Measurements from ENCODE around the gene RAPGEF6.

The RAPGEF6 gene

GRCh38 chr5:131659841-131660240 lies 24.8 kb upstream of the RAPGEF6 start:
- TF ChIP-seq REST (IDR thresholded peaks at IDR 0.05; ENCODE audit: insufficient replicate concordance, low read depth) (no peak), CTCF (IDR thresholded peaks at IDR 0.05; ENCODE audit: insufficient read depth, low read length) (no peak), SPI1 (IDR thresholded peaks at IDR 0.05; ENCODE audit: borderline replicate concordance, low read depth) (no peak), GABPA (IDR thresholded peaks at IDR 0.05; ENCODE audit: low read depth) (no peak), POLR2AphosphoS5 (IDR thresholded peaks at IDR 0.05; ENCODE audit: low read depth) (no peak)

GRCh38 chr5:131659290-131659689 lies 24.3 kb upstream of the RAPGEF6 start:
- no peak for TF ChIP-seq REST (IDR thresholded peaks at IDR 0.05; ENCODE audit: insufficient replicate concordance, low read depth)
- TF ChIP-seq SPI1 (IDR thresholded peaks at IDR 0.05; ENCODE audit: borderline replicate concordance, low read depth) = no peak
- no peak for TF ChIP-seq CTCF (IDR thresholded peaks at IDR 0.05; ENCODE audit: insufficient read depth, low read length)
- TF ChIP-seq POLR2AphosphoS5 (IDR thresholded peaks at IDR 0.05; ENCODE audit: low read depth) = no peak
- TF ChIP-seq GABPA (IDR thresholded peaks at IDR 0.05; ENCODE audit: low read depth) = no peak
- DNase-seq (ENCODE audit: low read depth in 1 of 2, low spot score in 1 of 2) = no peak
- no peaks in the 10 kb centered on the region for H3K27me3 ChIP-seq (ENCODE audit: insufficient read depth, poor library complexity, severe bottlenecking)

More at GRCh38 chr5:131659841-131660240, 24.8 kb upstream of the RAPGEF6 start:
- H3K27ac ChIP-seq (replicated peaks) = no peak overlapping the region
- no peaks in the 10 kb centered on the region for H3K27me3 ChIP-seq (ENCODE audit: insufficient read depth, poor library complexity, severe bottlenecking)
- no peak overlapping the region for H3K4me3 ChIP-seq (replicated peaks; ENCODE audit: insufficient read depth, low read length)
- no peak for DNase-seq (ENCODE audit: low read depth in 1 of 2, low spot score in 1 of 2)

GRCh38 chr5:131654776-131655175 lies 19.7 kb upstream of the RAPGEF6 start:
- TF ChIP-seq REST (IDR thresholded peaks at IDR 0.05; ENCODE audit: insufficient replicate concordance, low read depth) = no peak
- TF ChIP-seq CTCF (IDR thresholded peaks at IDR 0.05; ENCODE audit: insufficient read depth, low read length) = no peak
- no peak for TF ChIP-seq POLR2AphosphoS5 (IDR thresholded peaks at IDR 0.05; ENCODE audit: low read depth)
- TF ChIP-seq SPI1 (IDR thresholded peaks at IDR 0.05; ENCODE audit: borderline replicate concordance, low read depth) = no peak
- TF ChIP-seq GABPA (IDR thresholded peaks at IDR 0.05; ENCODE audit: low read depth) = no peak
- H3K27me3 ChIP-seq (ENCODE audit: insufficient read depth, poor library complexity, severe bottlenecking) = no peaks in the 10 kb centered on the region
- no peak overlapping the region for H3K27ac ChIP-seq (replicated peaks)
- H3K4me3 ChIP-seq (replicated peaks; ENCODE audit: insufficient read depth, low read length) = no peak overlapping the region
- DNase-seq (ENCODE audit: low read depth in 1 of 2, low spot score in 1 of 2) = no peak

More at GRCh38 chr5:131659290-131659689, 24.3 kb upstream of the RAPGEF6 start:
- no peak overlapping the region for H3K4me3 ChIP-seq (replicated peaks; ENCODE audit: insufficient read depth, low read length)
- H3K27ac ChIP-seq (replicated peaks) = no peak overlapping the region
